Measurements from ENCODE around the gene SOCS3. TPM values are rescaled to one million over a fixed set of nuclear protein-coding genes. Genes with fewer than 3 reads are reported as not detected.

Gene SOCS3
- total RNA-seq, 6 donors from 2014 or later, result 67.1 to 173 (median 114) TPM

DNA sequence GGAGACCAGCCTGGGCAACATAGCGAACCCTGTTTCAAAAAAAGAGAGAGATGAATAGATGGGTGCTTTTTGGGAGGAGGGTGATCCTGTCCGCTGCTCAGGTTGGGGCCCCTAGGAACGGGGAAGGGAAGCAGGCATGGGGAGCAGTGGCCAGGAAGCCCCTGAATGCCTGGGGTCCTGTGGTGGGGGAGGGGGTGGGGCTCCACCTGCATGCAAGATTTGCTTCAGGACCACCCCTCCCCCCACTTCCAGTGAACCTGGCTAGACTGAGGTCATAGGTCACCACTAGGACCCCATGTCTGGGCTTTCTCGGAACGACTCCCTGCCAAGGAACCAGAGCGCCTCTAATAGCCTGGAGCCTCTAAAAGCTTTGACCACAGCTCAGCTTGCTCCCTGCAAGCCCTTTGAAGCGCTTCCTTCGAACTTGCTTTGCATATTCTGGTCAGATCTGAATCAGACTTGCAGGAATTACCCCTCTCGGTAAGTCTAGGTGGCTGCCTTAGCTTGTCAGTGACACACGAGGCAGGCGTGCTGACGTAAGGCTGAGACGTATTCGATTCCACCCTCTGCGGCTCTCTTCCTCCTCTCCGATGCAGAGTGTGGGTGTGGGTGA is 3.7 kb downstream of the SOCS3 start:
- peak in 3 of 4 donors; percentile 47 to 59 (median 56) for TF ChIP-seq POLR2A (IDR thresholded peaks at IDR 0.05)
- TF ChIP-seq, protein P1, sequence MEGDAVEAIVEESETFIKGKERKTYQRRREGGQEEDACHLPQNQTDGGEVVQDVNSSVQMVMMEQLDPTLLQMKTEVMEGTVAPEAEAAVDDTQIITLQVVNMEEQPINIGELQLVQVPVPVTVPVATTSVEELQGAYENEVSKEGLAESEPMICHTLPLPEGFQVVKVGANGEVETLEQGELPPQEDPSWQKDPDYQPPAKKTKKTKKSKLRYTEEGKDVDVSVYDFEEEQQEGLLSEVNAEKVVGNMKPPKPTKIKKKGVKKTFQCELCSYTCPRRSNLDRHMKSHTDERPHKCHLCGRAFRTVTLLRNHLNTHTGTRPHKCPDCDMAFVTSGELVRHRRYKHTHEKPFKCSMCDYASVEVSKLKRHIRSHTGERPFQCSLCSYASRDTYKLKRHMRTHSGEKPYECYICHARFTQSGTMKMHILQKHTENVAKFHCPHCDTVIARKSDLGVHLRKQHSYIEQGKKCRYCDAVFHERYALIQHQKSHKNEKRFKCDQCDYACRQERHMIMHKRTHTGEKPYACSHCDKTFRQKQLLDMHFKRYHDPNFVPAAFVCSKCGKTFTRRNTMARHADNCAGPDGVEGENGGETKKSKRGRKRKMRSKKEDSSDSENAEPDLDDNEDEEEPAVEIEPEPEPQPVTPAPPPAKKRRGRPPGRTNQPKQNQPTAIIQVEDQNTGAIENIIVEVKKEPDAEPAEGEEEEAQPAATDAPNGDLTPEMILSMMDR (IDR thresholded peaks at IDR 0.05), result peak in 1 of 6 experiments; percentile 31
- TF ChIP-seq POLR2AphosphoS5 (IDR thresholded peaks at IDR 0.05), result peak; percentile 59 to 98
- peak in 2 of 4 donors; percentile 4 to 68 for TF ChIP-seq EP300 (IDR thresholded peaks at IDR 0.05)
- ATAC-seq (ENCODE audit: low FRiP score in 2 of 2) (no peak), DNase-seq (peak in 1 of 2 donors; percentile 84)
- Histone ChIP-seq H3K4me3 (peak overlapping the region in 3 of 4 donors; percentile 34 to 99 (median 85)), H3K27ac (peak overlapping the region; percentile 98 to 100 (median 98)), H3K4me1 (peaks cover 70 to 88% (median 81%) of the 10 kb centered on the region in 4 donors), H3K27me3 (no peaks in the 10 kb centered on the region), H3K9me3 (no peaks in the 10 kb centered on the region), H3K36me3 (peaks cover 0 to 49% (median 24%) of the 10 kb centered on the region in 4 donors)
- 52 to 61% methylated on average over 12 to 16 of the region's 16 CpGs for WGBS, 2 donors

DNA sequence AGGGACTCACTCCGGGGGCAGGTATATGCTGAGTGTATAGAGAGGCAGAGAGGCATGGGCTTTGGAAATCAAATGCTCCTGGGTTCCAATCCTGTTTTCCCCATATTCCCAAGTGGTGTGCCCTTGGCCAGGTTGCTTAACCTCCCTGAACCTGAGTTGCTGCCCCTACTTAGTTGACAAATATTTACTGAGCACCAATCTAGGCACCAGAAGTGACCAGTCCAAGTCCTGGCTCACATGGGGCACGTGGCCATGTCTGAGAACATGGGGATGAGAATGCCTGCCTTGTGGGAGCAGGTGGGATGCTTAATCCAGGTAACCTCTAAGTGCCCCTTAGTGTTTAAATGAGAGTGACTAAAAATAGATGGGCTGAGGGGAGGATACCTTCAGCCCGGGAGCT is 4.2 kb downstream of the SOCS3 start:
- ATAC-seq (ENCODE audit: low FRiP score in 2 of 2) (no peak), DNase-seq (no peak)
- Histone ChIP-seq H3K36me3 (peaks cover 0 to 49% (median 24%) of the 10 kb centered on the region in 4 donors), H3K27ac (peak overlapping the region; percentile 98 to 100 (median 98)), H3K4me1 (peaks cover 71 to 90% (median 81%) of the 10 kb centered on the region in 4 donors), H3K4me3 (peak overlapping the region in 1 of 4 donors; percentile 99), H3K9me3 (no peaks in the 10 kb centered on the region), H3K27me3 (no peaks in the 10 kb centered on the region)
- 58 to 62% methylated on average over 3 of the region's 3 CpGs for WGBS, 2 donors
- TF ChIP-seq POLR2A (IDR thresholded peaks at IDR 0.05) (peak in 1 of 4 donors; percentile 46), EP300 (IDR thresholded peaks at IDR 0.05) (no peak), POLR2AphosphoS5 (IDR thresholded peaks at IDR 0.05) (peak in 1 of 2 donors; percentile 81)

DNA sequence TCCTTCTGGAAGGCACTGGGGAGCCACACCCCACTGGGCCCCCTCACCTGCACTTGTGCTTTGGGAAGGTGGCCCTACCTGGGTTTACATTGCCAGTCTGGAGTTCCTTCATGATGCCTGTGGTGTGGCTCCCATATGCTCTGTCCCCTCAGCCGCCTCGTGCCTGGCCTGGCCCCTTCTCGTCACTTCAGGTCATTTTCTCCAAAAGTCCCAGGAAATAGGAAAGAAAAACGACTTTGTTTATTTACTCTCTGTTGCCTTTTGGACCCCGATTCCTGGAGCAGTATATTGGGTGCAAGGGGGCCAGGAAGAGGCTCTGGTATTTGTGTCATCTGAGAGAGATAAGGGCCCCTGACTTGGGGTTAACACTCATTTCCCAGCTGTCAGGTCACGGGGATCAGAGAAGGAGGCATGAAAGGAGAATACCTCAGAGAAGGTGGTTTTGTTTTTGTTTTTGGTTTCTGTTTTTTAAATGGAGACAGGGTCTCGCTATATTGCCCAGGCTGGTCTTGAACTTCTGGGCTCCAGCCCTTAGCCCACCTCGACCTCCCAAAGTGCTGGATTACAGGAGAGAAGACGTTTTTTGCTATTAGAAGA is 4.7 kb downstream of the SOCS3 start:
- WGBS, 2 donors, result 73 to 74% methylated on average over 9 of the region's 9 CpGs
- peaks cover 0 to 49% (median 24%) of the 10 kb centered on the region in 4 donors for H3K36me3 ChIP-seq
- TF ChIP-seq POLR2A (IDR thresholded peaks at IDR 0.05), result no peak
- TF ChIP-seq POLR2AphosphoS5 (IDR thresholded peaks at IDR 0.05), result peak in 1 of 2 donors; percentile 15
- H3K27me3 ChIP-seq, result no peaks in the 10 kb centered on the region
- no peak for DNase-seq
- no peaks in the 10 kb centered on the region for H3K9me3 ChIP-seq
- H3K27ac ChIP-seq, result peak overlapping the region; percentile 98 to 100 (median 98)
- no peak for ATAC-seq (ENCODE audit: low FRiP score in 2 of 2)
- peaks cover 76 to 91% (median 83%) of the 10 kb centered on the region in 4 donors for H3K4me1 ChIP-seq
- H3K4me3 ChIP-seq, result peak overlapping the region in 1 of 4 donors; percentile 99

DNA sequence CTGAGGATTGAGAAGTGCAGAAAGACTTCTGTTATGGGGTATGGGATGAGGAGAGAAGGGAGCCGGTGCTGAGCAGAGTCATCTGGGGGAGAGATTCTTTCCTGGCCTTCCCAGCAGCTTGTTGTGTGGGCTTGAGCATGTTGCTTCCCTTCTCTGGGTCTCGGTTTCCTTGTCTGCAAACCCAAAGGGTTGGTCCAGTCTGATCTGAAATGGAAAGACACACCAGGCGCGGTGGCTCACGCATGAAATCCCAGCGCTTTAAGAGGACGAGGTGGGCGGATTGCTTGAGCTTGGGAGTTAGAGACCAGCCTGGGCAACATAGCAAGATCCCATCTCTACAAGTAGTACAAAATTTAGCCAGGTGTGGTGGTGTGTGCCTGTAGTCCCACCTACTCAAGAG is 6.0 kb downstream of the SOCS3 start:
- DNase-seq, result no peak
- WGBS, 2 donors, result 87 to 90% methylated on average over 8 of the region's 8 CpGs
- H3K9me3 ChIP-seq, result no peaks in the 10 kb centered on the region
- ATAC-seq (ENCODE audit: low FRiP score in 2 of 2), result no peak
- peaks cover 0 to 43% (median 22%) of the 10 kb centered on the region in 4 donors for H3K36me3 ChIP-seq
- H3K27ac ChIP-seq, result peak overlapping the region; percentile 98 to 100 (median 98)
- no peaks in the 10 kb centered on the region for H3K27me3 ChIP-seq
- peaks cover 79 to 91% (median 88%) of the 10 kb centered on the region in 4 donors for H3K4me1 ChIP-seq
- H3K4me3 ChIP-seq, result peak overlapping the region in 2 of 4 donors; percentile 46 to 49
- TF ChIP-seq POLR2A (IDR thresholded peaks at IDR 0.05) (no peak), POLR2AphosphoS5 (IDR thresholded peaks at IDR 0.05) (no peak), EP300 (IDR thresholded peaks at IDR 0.05) (no peak)
- TF ChIP-seq, protein P1 (IDR thresholded peaks at IDR 0.05), result no peak

DNA sequence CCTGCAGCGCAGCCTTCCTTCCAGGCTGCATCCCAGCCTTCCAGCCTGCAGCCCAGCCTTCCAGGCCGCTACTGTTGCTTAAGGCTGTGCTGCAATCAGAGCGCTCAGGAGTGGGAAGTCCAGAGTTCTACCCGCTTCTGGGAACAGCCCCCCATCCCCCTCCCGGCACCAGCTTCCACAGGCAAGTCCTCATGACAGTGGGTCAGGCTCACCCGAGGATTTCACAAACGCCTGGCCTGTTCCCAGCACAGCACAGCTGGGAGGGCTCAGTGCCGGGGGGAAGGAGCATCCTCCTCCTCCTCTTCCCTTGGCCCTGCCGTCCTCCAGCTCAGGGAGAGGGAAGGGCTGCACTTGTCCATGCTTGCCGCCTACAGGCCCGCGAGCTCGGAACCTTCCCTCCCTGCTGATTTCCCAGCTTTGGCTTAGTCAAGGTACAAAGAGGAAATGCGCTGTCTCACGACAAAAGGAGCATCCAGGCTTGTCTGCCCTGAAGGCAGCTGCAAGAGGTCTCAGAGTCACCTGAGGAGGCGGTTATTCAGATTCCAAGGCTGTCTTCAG is 8.3 kb downstream of the SOCS3 start:
- TF ChIP-seq, protein P1 (IDR thresholded peaks at IDR 0.05), result peak in 4 of 6 experiments; percentile 9 to 48 (median 18)
- peak; percentile 93 to 99 (median 97) for TF ChIP-seq EP300 (IDR thresholded peaks at IDR 0.05)
- peak in 1 of 4 donors; percentile 62 for TF ChIP-seq POLR2A (IDR thresholded peaks at IDR 0.05)
- peak; percentile 96 to 100 for TF ChIP-seq POLR2AphosphoS5 (IDR thresholded peaks at IDR 0.05)
- Histone ChIP-seq H3K4me1 (peaks cover 68 to 85% (median 82%) of the 10 kb centered on the region in 4 donors), H3K9me3 (no peaks in the 10 kb centered on the region), H3K4me3 (no peak overlapping the region), H3K27ac (peak overlapping the region; percentile 93 to 100 (median 98)), H3K36me3 (peaks cover 0 to 20% (median 4%) of the 10 kb centered on the region in 4 donors), H3K27me3 (no peaks in the 10 kb centered on the region)
- WGBS, 2 donors, result 21 to 28% methylated on average over 9 to 13 of the region's 16 CpGs
- DNase-seq (peak; percentile 89 to 97), ATAC-seq (ENCODE audit: low FRiP score in 2 of 2) (peak; percentile 81 to 84)
